GM18507 (cell line): ENCODE data around the gene PRR18.

ENCODE experiments used
- DNase-seq: peaks from one replicate; pipeline ENCODE4 v3.0.0; 2011; ENCODE audit warnings: low read depth; ENCODE audit not compliant: insufficient read length; ENCODE audit errors: extremely low spot score
- FAIRE-seq: peaks from 2 replicates; lab custom pipeline; 2011; peaks lifted over from hg19 to GRCh38; lab: Jason Lieb, UNC

The PRR18 gene

GRCh38 chr6:166281104-166281503 is 27.1 kb downstream of the PRR18 start:
- DNase-seq, result no peak
- no peak for FAIRE-seq

GRCh38 chr6:166279393-166279679 is 28.9 kb downstream of the PRR18 start:
- FAIRE-seq, result no peak
- no peak for DNase-seq

GRCh38 chr6:166278579-166279392 is 29.4 kb downstream of the PRR18 start:
- DNase-seq, result no peak
- FAIRE-seq, result peak; percentile 63

- FAIRE-seq (no peak), DNase-seq (no peak)
Measured at GRCh38 chr6:166277892-166278578, 30.2 kb downstream of the PRR18 start.

- FAIRE-seq, result no peak
- no peak for DNase-seq
Measured at GRCh38 chr6:166277018-166277417, 31.2 kb downstream of the PRR18 start.

- peak; percentile 55 for DNase-seq
- FAIRE-seq, result peak; percentile 87
Measured at GRCh38 chr6:166275714-166276166, 32.5 kb downstream of the PRR18 start.

- DNase-seq (no peak), FAIRE-seq (no peak)
Measured at GRCh38 chr6:166274739-166275370, 33.3 kb downstream of the PRR18 start.

- FAIRE-seq, result no peak
- DNase-seq, result no peak
Measured at GRCh38 chr6:166274163-166274562, 34.0 kb downstream of the PRR18 start.

- no peak for DNase-seq
- FAIRE-seq, result no peak
Measured at GRCh38 chr6:166271376-166271765, 36.8 kb downstream of the PRR18 start.

GRCh38 chr6:166270706-166271375 is 37.4 kb downstream of the PRR18 start:
- DNase-seq, result no peak
- FAIRE-seq, result no peak

- DNase-seq, result no peak
- FAIRE-seq, result no peak
Measured at GRCh38 chr6:166269301-166270039, 38.7 kb downstream of the PRR18 start.

GRCh38 chr6:166268431-166268830 is 39.8 kb downstream of the PRR18 start:
- DNase-seq, result no peak
- no peak for FAIRE-seq

GRCh38 chr6:166267526-166267925 is 40.7 kb downstream of the PRR18 start:
- FAIRE-seq (no peak), DNase-seq (no peak)

- DNase-seq (no peak), FAIRE-seq (no peak)
Measured at GRCh38 chr6:166266336-166266735, 41.9 kb downstream of the PRR18 start.

GRCh38 chr6:166262743-166263515 is 45.3 kb downstream of the PRR18 start:
- DNase-seq (no peak), FAIRE-seq (no peak)

- peak; percentile 39 for FAIRE-seq
Measured at GRCh38 chr6:166259296-166259977, 48.8 kb downstream of the PRR18 start.

GRCh38 chr6:166258854-166259276 is 49.3 kb downstream of the PRR18 start:
- peak; percentile 89 for FAIRE-seq
- DNase-seq, result no peak

More at GRCh38 chr6:166259296-166259977, 48.8 kb downstream of the PRR18 start:
- no peak for DNase-seq

- DNase-seq (no peak), FAIRE-seq (peak; percentile 59)
Measured at GRCh38 chr6:166257911-166258318, 50.3 kb downstream of the PRR18 start.
